Fibroblast of mammary gland (primary cell): ENCODE data around the gene HS6ST3.

Experiments
- DNase-seq: peaks from one replicate; pipeline ENCODE4 v3.0.0-alpha.2; 2010; ENCODE audit warnings: low read depth
- H3K4me3 ChIP-seq: 2 replicates; pipeline ENCODE4 v1.5.1; 2011; ENCODE audit warnings: low read depth, mild to moderate bottlenecking, low read length, moderate library complexity; ENCODE audit not compliant: control insufficient read depth
- TF ChIP-seq, protein P1 (sequence below): conservative IDR thresholded peaks from 2 replicates; pipeline ENCODE4 v1.5.1; 2011; ENCODE audit warnings: low read depth, low read length, inconsistent platforms; ENCODE audit not compliant: control insufficient read depth, insufficient read depth

HS6ST3 gene

DNA sequence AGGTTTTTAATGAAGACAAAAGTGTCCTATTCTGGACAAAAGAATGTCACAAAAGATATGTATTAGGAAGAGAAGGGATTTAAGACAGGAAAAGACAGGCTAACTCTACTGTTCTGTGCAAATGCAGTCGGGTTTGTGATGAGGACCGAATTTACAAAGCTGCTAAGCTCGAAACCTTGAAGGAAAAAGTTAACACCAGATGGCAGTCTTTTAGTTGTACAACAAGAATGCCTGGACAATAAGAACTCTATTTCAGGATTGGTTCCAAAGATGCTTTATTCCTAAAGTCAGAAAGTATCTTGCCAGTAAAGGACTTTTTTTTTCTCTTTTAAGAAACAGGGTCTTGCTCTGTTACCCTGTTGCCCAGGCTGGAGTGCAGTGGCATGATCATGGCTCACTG lies 51.1 kb downstream of the HS6ST3 start:
- no peak overlapping the region for H3K4me3 ChIP-seq
- TF ChIP-seq, protein P1, sequence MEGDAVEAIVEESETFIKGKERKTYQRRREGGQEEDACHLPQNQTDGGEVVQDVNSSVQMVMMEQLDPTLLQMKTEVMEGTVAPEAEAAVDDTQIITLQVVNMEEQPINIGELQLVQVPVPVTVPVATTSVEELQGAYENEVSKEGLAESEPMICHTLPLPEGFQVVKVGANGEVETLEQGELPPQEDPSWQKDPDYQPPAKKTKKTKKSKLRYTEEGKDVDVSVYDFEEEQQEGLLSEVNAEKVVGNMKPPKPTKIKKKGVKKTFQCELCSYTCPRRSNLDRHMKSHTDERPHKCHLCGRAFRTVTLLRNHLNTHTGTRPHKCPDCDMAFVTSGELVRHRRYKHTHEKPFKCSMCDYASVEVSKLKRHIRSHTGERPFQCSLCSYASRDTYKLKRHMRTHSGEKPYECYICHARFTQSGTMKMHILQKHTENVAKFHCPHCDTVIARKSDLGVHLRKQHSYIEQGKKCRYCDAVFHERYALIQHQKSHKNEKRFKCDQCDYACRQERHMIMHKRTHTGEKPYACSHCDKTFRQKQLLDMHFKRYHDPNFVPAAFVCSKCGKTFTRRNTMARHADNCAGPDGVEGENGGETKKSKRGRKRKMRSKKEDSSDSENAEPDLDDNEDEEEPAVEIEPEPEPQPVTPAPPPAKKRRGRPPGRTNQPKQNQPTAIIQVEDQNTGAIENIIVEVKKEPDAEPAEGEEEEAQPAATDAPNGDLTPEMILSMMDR: peak; percentile 29
- peak; percentile 48 for DNase-seq

DNA sequence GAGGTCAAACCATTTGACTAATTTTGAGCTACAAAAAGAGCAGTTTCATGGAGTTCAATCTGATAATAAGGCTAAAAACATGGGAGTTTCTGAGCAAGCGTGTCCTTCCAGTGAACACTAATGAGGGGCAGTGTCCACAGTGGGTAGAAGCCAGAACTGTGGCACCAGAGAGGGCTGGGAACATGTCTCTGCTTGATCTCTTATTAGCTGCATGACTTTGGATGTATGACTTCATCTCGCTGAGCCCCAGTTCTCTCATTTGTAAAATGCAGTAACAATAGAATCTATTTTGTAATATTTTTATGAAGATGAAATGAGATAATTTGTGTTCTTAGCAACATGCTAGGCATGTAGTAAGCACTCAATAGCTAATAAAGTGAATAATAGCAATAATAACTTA lies 69.8 kb downstream of the HS6ST3 start:
- TF ChIP-seq, protein P1: no peak
- DNase-seq: no peak
- H3K4me3 ChIP-seq: no peak overlapping the region

DNA sequence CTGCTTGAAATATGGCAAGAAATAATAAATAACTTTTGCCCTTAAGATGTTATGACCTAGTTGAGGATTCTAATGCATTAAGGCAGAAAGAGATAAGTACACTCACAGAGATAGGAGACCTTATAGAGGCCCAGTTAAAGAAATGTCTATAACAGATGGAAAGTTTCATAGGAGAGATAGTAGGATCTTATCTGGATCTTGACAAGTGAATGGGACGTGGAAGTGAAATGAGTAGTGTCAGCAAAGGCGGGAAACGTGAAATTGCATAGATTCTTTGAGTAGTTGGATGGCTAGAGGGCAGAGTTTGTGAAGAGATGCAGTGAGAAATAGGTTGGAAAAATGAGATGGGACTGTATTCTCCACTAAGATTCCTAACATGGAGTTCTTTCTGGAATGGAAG lies 71.2 kb downstream of the HS6ST3 start:
- TF ChIP-seq, protein P1: no peak
- no peak for DNase-seq
- no peak overlapping the region for H3K4me3 ChIP-seq

DNA sequence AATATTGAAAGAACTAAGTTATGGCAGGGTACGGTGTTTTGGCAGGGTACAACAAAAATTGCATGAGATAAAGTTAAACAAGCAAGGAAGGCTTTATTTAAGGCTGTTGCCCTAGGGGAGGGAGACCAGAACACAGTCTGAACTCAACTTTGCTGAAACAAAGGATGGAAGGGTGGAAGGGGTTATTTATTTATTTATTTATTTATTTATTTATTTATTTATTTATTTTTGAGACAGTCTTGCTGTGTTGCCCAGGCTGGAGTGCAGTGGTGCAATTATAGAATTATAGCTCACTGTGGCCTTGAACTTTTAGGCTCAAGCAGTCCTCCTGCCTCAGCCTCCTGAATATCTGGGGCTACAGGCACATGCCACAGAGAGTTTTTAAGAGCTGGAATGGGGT lies 75.9 kb downstream of the HS6ST3 start:
- no peak for DNase-seq
- TF ChIP-seq, protein P1: no peak
- no peak overlapping the region for H3K4me3 ChIP-seq

DNA sequence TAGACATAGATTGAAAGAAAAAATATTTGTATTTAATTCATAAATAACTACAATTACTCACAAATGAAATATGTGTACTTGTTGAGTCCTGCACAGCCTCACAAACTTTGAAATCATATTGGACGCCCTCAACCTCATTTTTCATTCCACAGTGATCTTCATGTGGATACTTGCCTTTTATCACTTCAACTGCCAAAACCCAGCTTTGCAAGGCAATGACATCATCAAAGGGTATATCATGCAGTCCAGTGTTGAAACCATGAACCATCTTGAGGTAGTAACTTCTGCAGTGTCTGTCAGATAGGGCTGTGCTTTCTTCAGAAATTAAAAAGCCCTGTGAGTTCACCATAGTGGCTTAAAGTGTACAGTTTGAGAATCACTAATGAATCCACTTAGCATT lies 82.2 kb downstream of the HS6ST3 start:
- TF ChIP-seq, protein P1: no peak
- no peak overlapping the region for H3K4me3 ChIP-seq
- no peak for DNase-seq

DNA sequence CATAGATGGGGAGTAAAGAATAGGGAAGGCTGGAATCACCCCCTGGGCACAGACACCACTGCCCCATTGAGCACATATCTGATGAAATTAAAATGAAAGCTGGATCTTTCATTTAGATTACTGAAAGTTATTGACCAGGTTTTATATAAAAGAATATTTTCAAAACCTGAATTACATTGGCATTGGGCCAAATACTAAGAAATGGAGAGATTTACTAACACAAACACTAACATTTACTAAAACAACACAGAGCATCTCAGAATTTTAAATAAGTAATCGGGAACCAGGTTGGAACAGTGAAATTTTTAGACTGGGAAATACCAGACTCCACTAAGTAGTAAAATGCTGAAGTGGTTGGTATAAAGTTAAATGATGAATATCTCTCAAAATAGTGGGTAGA lies 88.9 kb downstream of the HS6ST3 start:
- TF ChIP-seq, protein P1: no peak
- H3K4me3 ChIP-seq: no peak overlapping the region
- no peak for DNase-seq

DNA sequence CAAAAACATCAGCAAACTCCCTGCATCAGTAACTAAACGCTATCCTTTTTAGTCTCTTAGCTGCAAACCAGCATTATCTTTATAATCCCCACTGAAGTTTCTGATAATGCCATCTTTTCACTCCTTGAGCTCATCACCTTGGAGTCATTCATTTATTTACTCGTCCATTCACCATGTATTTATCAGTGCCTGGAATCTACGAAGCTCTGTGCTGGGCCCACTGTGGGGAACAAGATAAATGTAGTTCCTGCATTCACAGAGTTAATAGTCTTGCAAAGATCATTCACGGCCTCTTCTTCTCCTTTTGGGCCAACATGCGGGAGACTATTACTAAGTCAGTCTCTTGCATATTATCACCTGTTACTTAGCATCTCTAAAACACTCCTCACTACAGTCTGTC lies 89.4 kb downstream of the HS6ST3 start:
- DNase-seq: no peak
- TF ChIP-seq, protein P1: no peak
- no peak overlapping the region for H3K4me3 ChIP-seq
